GM12864 (cell line): ENCODE results near the gene GRPR.
"Not testable (repeated sequence)": the region's sequence is repeated elsewhere in the genome, so short reads cannot be mapped to it uniquely, and the experiment has no call there.

ENCODE experiments used
- DNase-seq: peaks from one replicate; pipeline ENCODE4 v3.0.0-alpha.2; 2011; ENCODE audit warnings: low read depth
- H3K4me3 ChIP-seq: 2 replicates; pipeline ENCODE4 v1.5.1; 2011; ENCODE audit warnings: mild to moderate bottlenecking, low read depth, low read length, control low read depth
- CTCF ChIP-seq: IDR thresholded peaks from 2 replicates; pipeline ENCODE4 v1.5.1; 2011; ENCODE audit warnings: low read depth, mild to moderate bottlenecking, moderate library complexity, low read length, control low read depth, inconsistent platforms; ENCODE audit errors: missing control alignments

Gene GRPR

DNA sequence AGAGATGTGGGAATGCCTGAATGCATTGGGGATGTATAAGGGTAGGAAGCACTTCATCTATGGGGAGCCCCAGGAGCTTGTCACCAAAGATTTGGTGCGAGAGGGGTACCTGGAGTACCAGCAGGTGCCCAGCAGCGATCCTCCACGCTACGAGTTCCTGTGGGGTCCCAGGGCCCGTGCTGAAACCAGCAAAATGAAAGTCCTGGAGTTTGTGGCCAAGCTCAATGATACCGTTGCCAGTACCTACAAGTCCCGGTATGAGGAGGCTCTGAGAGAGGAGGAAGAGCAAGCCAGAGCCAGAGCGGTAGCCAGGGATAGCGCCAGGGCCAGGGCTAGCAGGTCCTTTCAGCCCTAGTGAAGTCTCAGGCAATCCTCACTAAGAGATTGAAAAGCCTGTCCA lies 47.7 kb downstream of the GRPR start:
- TF ChIP-seq CTCF = no peak

GRCh38 chrX:16171944-16172343 lies 48.6 kb downstream of the GRPR start:
- TF ChIP-seq CTCF = no peak
- H3K4me3 ChIP-seq = no peak overlapping the region
- no peak for DNase-seq

More for the DNA sequence above, 47.7 kb downstream of the GRPR start:
- no peak overlapping the region for H3K4me3 ChIP-seq
- DNase-seq = no peak

GRCh38 chrX:16172391-16172790 lies 49.0 kb downstream of the GRPR start:
- H3K4me3 ChIP-seq = no peak overlapping the region
- no peak for DNase-seq
- no peak for TF ChIP-seq CTCF

DNA sequence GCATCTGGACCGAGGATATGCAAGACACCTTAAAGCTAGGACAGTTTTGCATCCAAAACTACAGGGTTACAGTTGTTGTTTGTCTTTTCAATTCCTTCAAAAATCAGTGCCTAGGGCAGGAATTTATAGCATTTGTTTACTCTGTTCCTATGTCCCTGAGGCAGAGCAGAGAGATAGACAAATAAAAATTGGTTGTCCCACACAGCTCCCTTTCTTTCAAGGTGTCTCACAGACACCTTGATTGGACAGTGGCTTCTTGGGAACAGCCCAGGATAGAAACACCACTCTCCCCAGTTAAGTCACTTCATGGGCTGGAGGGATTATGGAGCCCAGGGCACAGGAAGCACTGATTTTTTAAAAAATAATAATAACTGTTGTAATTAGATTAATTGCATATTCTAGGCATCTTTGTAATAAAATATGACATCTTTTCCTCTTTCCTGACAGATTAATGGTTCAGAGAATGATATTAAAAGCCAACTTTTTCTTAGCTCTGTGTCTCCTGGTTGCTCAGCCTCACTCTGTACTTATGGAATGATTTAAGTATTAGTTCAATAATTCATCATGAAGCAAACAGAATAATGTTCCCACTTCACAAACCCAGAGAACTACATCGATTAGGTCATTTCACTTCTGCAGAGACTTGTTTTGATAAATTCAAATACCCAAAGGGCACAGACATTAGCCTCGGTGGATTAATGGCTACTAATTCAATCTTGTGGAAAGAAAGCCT lies 52.1 kb downstream of the GRPR start:
- H3K4me3 ChIP-seq = no peak overlapping the region
- no peak for DNase-seq
- no peak for TF ChIP-seq CTCF

- no peak for TF ChIP-seq CTCF
- no peak for DNase-seq
Observed at GRCh38 chrX:16177260-16177659, 53.9 kb downstream of the GRPR start.

GRCh38 chrX:16183843-16184242 lies 60.5 kb downstream of the GRPR start:
- not testable (repeated sequence) for H3K4me3 ChIP-seq, DNase-seq

More at GRCh38 chrX:16177260-16177659, 53.9 kb downstream of the GRPR start:
- no peak overlapping the region for H3K4me3 ChIP-seq

DNA sequence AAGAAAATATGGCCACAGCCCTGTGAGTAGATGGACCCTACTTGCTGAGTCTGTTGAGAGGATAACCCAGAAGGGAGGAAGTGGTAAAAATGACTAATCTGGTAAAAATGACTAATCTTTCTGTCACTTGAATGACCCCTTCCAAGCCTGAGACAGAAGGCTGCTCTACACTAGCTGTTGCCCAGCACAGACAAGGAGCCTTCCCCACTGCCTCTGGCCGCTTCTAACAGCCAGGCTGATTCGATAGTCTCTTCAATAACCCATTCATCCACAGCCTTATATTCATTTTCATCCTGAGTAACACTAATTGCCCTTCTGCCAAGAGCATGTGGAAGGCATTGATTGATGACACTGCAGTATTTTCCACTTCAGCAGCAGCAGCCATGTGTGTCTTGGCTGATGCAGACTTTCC lies 62.4 kb downstream of the GRPR start:
- no peak for DNase-seq
- no peak for TF ChIP-seq CTCF
- H3K4me3 ChIP-seq = no peak overlapping the region
